Activated CD8-positive, alpha-beta T cell treated with anti-CD3 and anti-CD28 coated beads for 36 hours (primary cell): ENCODE measurements around the gene LNPEP. TPM values are rescaled to one million over a fixed set of nuclear protein-coding genes. Genes with fewer than 3 reads are reported as not detected.

Source experiments
- ATAC-seq: fragments of 200-7000 bp; cut with Tn5 transposase; one replicate; pipeline ENCODE4 v1.10.0; 2021; ENCODE audit warnings: mild to moderate bottlenecking, moderate library complexity
- CTCF ChIA-PET: fragments of 350-600 bp; sonication (Branson Sonifier 250); formaldehyde crosslinking; loops from one replicate; lab custom pipeline; 2021; ENCODE audit warnings: antibody characterized with exemption; lab: Charles Lee
- POLR2A ChIA-PET: fragments of 350-600 bp; sonication (Branson Sonifier 250); formaldehyde crosslinking; loops from one replicate; lab custom pipeline; 2021; ENCODE audit warnings: antibody characterized with exemption; lab: Charles Lee
- DNase-seq: peaks from one replicate; pipeline ENCODE4 v3.0.0-alpha.2; 2020
- H3K27ac Mint-ChIP-seq: one replicate; pipeline ENCODE4 v1.8.0; 2021; ENCODE audit warnings: mild to moderate bottlenecking, mixed read lengths
- H3K27me3 Mint-ChIP-seq: one replicate; pipeline ENCODE4 v1.8.0; 2021; ENCODE audit warnings: mixed read lengths
- H3K36me3 Mint-ChIP-seq: one replicate; pipeline ENCODE4 v1.8.0; 2021; ENCODE audit warnings: low read depth, mixed read lengths
- H3K4me1 Mint-ChIP-seq: one replicate; pipeline ENCODE4 v1.8.0; 2021; ENCODE audit warnings: low read depth, mixed read lengths
- H3K4me3 Mint-ChIP-seq: one replicate; pipeline ENCODE4 v1.8.0; 2021; ENCODE audit warnings: mild to moderate bottlenecking, moderate library complexity, mixed read lengths
- H3K9me3 Mint-ChIP-seq: one replicate; pipeline ENCODE4 v1.8.0; 2021; ENCODE audit warnings: mixed read lengths
- CTCF ChIP-seq: fragments of 200-600 bp; IDR thresholded peaks from one replicate; pipeline ENCODE4 v1.8.0; 2022; ENCODE audit warnings: antibody characterized with exemption, mild to moderate bottlenecking
- intact Hi-C: fragments of 100-400 bp; cut with micrococcal nuclease; formaldehyde crosslinking; loops from one replicate; pipeline ENCODE4 v1.10.0; 2022
- total RNA-seq, 2 experiments: library from RNA; stranded (reverse); gene quantifications; one replicate each; pipeline ENCODE4 v1.2.3, GENCODE V29; 2021

LNPEP gene
- total RNA-seq, 2 experiments from 2014 or later: 51.2 to 53.7 TPM

DNA sequence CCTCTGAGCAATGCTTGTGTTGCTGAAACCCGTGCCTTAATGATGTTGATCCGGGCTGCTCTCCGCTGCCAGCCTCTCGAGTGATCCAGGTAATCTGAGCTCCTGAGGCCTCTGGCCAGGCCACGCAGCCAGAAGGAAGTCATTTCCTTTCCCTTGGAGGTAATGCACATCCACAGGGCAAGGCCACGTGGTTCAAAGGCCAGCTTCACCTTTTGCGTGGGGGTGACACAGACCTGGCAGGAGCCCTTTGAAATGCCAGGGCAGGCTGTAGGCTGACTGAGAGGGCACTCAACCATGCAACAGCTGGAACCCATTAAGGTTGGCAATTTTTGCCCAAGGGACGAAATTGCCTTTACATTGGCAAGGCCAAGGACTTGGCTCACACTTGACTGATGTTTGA is 126.2 kb downstream of the LNPEP start:
- Mint-ChIP-seq H3K4me3 (no peak overlapping the region), H3K36me3 (no peaks in the 10 kb centered on the region), H3K4me1 (no peaks in the 10 kb centered on the region), H3K27ac (no peak overlapping the region), H3K27me3 (no peaks in the 10 kb centered on the region), H3K9me3 (no peaks in the 10 kb centered on the region)
- CTCF ChIA-PET: interaction anchor here (1.0 kb wide), 1 partner anchor 99 kb away, joined by 3 read pairs; no protein-coding TSS in a partner anchor
- POLR2A ChIA-PET: no interaction called here
- DNase-seq (no peak), ATAC-seq (no peak)
- intact Hi-C loops: no loop called here
- TF ChIP-seq CTCF: no peak

DNA sequence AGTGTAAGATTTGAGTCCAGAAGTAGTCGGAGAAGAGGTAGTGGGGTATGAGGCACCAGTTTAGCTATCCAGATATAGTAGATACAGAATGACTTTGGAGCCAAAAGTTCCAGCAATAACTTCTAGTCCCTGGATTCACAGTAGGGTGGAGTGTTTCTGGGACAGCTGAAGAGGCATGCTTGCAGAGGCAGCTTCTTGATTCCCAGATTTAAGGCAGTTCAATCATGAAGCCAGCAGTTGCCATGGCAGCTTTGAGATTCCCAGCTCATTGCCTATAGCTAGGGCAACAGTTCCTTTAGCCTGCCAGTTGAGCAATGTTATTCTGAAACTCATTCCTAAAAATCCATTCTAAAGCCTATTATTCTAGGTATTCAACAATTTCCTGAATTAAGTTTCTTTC is 127.4 kb downstream of the LNPEP start:
- no peak overlapping the region for H3K27ac Mint-ChIP-seq
- DNase-seq (no peak), ATAC-seq (no peak)
- no peaks in the 10 kb centered on the region for H3K9me3 Mint-ChIP-seq
- intact Hi-C loops: no loop called here
- H3K4me1 Mint-ChIP-seq: no peaks in the 10 kb centered on the region
- H3K4me3 Mint-ChIP-seq: no peak overlapping the region
- no peak for TF ChIP-seq CTCF
- ChIA-PET CTCF (interaction anchor here (1.0 to 1.4 kb wide), 4 partner anchors 19 to 194 kb away, joined by 3 read pairs; partner anchors contain the start of gene LIX1), POLR2A (interaction anchor here (0.6 kb wide), 2 partner anchors 80 to 249 kb away, joined by 3 read pairs; no protein-coding TSS in a partner anchor)
- H3K36me3 Mint-ChIP-seq: no peaks in the 10 kb centered on the region
- no peaks in the 10 kb centered on the region for H3K27me3 Mint-ChIP-seq

DNA sequence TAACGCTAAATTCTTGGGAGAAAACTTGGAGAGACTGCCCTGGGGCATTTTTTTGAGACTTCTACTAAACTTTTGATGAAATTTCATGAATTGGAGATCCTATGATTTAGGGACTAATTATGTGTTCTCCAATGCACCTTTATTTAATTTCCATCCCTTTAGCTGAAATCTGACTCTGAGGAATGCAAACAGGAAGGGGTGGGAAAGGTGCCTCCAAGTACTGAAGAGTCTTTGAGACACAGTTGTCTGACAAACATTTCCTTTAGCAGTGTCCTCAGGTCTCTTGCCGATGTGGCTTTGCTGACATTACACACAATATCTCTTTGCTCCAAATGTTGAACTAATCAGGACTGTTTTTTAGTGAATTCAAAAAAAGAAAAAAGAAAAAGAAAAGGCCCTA is 129.6 kb downstream of the LNPEP start:
- Mint-ChIP-seq H3K9me3 (no peaks in the 10 kb centered on the region), H3K4me1 (no peaks in the 10 kb centered on the region), H3K27ac (no peak overlapping the region), H3K36me3 (no peaks in the 10 kb centered on the region), H3K4me3 (no peak overlapping the region), H3K27me3 (no peaks in the 10 kb centered on the region)
- ATAC-seq (no peak), DNase-seq (no peak)
- ChIA-PET POLR2A (no interaction called here), CTCF (no interaction called here)
- intact Hi-C loops: no loop called here
- TF ChIP-seq CTCF: no peak

GRCh38 chr5:97067296-97067850 is 131.5 kb downstream of the LNPEP start:
- Mint-ChIP-seq H3K27me3 (no peaks in the 10 kb centered on the region), H3K36me3 (no peaks in the 10 kb centered on the region), H3K4me3 (no peak overlapping the region), H3K9me3 (no peaks in the 10 kb centered on the region), H3K27ac (no peak overlapping the region), H3K4me1 (no peaks in the 10 kb centered on the region)
- POLR2A ChIA-PET: no interaction called here
- CTCF ChIA-PET: interaction anchor here (0.7 to 1.9 kb wide), 4 partner anchors 8 to 199 kb away, joined by 3 to 6 read pairs (median 4); no protein-coding TSS in a partner anchor
- no peak for TF ChIP-seq CTCF
- ATAC-seq (no peak), DNase-seq (no peak)
- intact Hi-C loops: no loop called here

GRCh38 chr5:97070234-97070633 is 134.4 kb downstream of the LNPEP start:
- Mint-ChIP-seq H3K27me3 (no peaks in the 10 kb centered on the region), H3K9me3 (no peaks in the 10 kb centered on the region), H3K36me3 (no peaks in the 10 kb centered on the region), H3K27ac (no peak overlapping the region), H3K4me3 (no peak overlapping the region), H3K4me1 (no peaks in the 10 kb centered on the region)
- ATAC-seq (no peak), DNase-seq (no peak)
- ChIA-PET CTCF (interaction anchor here (0.7 to 1.7 kb wide), 3 partner anchors 12 to 93 kb away, joined by 4 read pairs; no protein-coding TSS in a partner anchor), POLR2A (interaction anchor here (1.4 kb wide), 1 partner anchor 23 kb away, joined by 3 read pairs; no protein-coding TSS in a partner anchor)
- no peak for TF ChIP-seq CTCF
- intact Hi-C loops: no loop called here
